Neural cell (in vitro differentiated cells): Measurements from ENCODE around the gene ATP12A. TPM values are rescaled to one million over a fixed set of nuclear protein-coding genes. Genes with fewer than 3 reads are reported as not detected.
"Not testable (repeated sequence)": the region's sequence is repeated elsewhere in the genome, so short reads cannot be mapped to it uniquely, and the experiment has no call there.

Source experiments
- H2AFZ ChIP-seq: fragments of 200-600, 300-800 bp; sonication (generic), shearing (Covaris generic); 2 replicates; pipeline ENCODE4 v1.6.0; 2014; ENCODE audit warnings: low read depth, mild to moderate bottlenecking, antibody characterized with exemption, low read length, moderate library complexity
- H3F3A ChIP-seq: fragments of 200-600 bp; shearing (Covaris generic); 2 replicates; pipeline ENCODE4 v1.6.1; 2016; ENCODE audit warnings: mild to moderate bottlenecking, moderate library complexity, mixed read lengths, antibody characterized with exemption, low read length; ENCODE audit not compliant: insufficient read depth, poor library complexity, severe bottlenecking
- H3K27ac ChIP-seq: fragments of 200-600, 300-800 bp; sonication (generic), shearing (Covaris generic); 2 replicates; pipeline ENCODE4 v1.5.1; 2014; ENCODE audit warnings: mild to moderate bottlenecking, low read length, moderate library complexity
- H3K27me3 ChIP-seq: fragments of 300-800, 200-600 bp; sonication (generic), shearing (Covaris generic); 2 replicates; pipeline ENCODE4 v1.6.0; 2014; ENCODE audit warnings: mild to moderate bottlenecking, low read depth, low read length, moderate library complexity; ENCODE audit not compliant: insufficient read depth
- H3K36me3 ChIP-seq: fragments of 300-800, 200-600 bp; sonication (generic), shearing (Covaris generic); 2 replicates; pipeline ENCODE4 v1.5.1; 2014; ENCODE audit warnings: mild to moderate bottlenecking, antibody characterized with exemption, low read length, moderate library complexity; ENCODE audit not compliant: insufficient read depth
- H3K4me2 ChIP-seq: fragments of 300-800, 200-600 bp; sonication (generic), shearing (Covaris generic); 2 replicates; pipeline ENCODE4 v1.6.0; 2014; ENCODE audit warnings: mild to moderate bottlenecking, low read length
- H3K4me3 ChIP-seq: fragments of 300-800, 200-600 bp; sonication (generic), shearing (Covaris generic); 2 replicates; pipeline ENCODE4 v1.5.1; 2014; ENCODE audit warnings: mild to moderate bottlenecking, low read length, moderate library complexity
- H3K79me2 ChIP-seq: fragments of 200-600 bp; shearing (Covaris generic); replicated peaks from 2 replicates; pipeline ENCODE4 v1.6.0; 2014; ENCODE audit warnings: mild to moderate bottlenecking, low read length, moderate library complexity; ENCODE audit not compliant: insufficient read depth
- H3K9ac ChIP-seq: fragments of 300-800, 200-600 bp; sonication (generic), shearing (Covaris generic); 2 replicates; pipeline ENCODE4 v1.6.1; 2016; ENCODE audit warnings: mild to moderate bottlenecking, low read length, mixed read lengths
- H3K9me2 ChIP-seq: fragments of 200-600 bp; shearing (Covaris generic); 2 replicates; pipeline ENCODE4 v1.6.1; 2016; ENCODE audit warnings: mild to moderate bottlenecking, low read length, mixed read lengths; ENCODE audit not compliant: insufficient read depth
- H3K9me3 ChIP-seq: fragments of 200-600, 300-800 bp; sonication (generic), shearing (Covaris generic); 2 replicates; pipeline ENCODE4 v1.6.1; 2016; ENCODE audit warnings: mild to moderate bottlenecking, mixed run types, low read length, moderate library complexity, mixed read lengths
- H4K20me1 ChIP-seq: fragments of 200-600 bp; shearing (Covaris generic); 2 replicates; pipeline ENCODE4 v1.6.1; 2016; ENCODE audit warnings: mild to moderate bottlenecking, mixed run types; ENCODE audit not compliant: insufficient read depth
- CTCF ChIP-seq: fragments of 450-650 bp; IDR thresholded peaks from 2 replicates; pipeline ENCODE4 v1.5.1; 2014; ENCODE audit warnings: antibody characterized with exemption, mild to moderate bottlenecking, moderate library complexity; ENCODE audit not compliant: poor library complexity, severe bottlenecking
- EP300 ChIP-seq: fragments of 450-650 bp; conservative IDR thresholded peaks from 2 replicates; pipeline ENCODE4 v1.6.1; 2014; ENCODE audit warnings: antibody characterized with exemption, mild to moderate bottlenecking, moderate library complexity; ENCODE audit not compliant: poor library complexity, severe bottlenecking
- EZH2 ChIP-seq: fragments of 200-600, 300-800 bp; shearing (Covaris generic), sonication (generic); IDR thresholded peaks from 2 replicates; pipeline ENCODE4 v1.6.1; 2014; ENCODE audit warnings: antibody characterized with exemption, low read length, borderline replicate concordance, mild to moderate bottlenecking; ENCODE audit not compliant: insufficient read depth, poor library complexity, severe bottlenecking
- MXI1 ChIP-seq: fragments of 450-650 bp; conservative IDR thresholded peaks from 2 replicates; pipeline ENCODE4 v1.6.1; 2014; ENCODE audit warnings: antibody characterized with exemption, mild to moderate bottlenecking; ENCODE audit not compliant: poor library complexity, severe bottlenecking
- RAD21 ChIP-seq: fragments of 450-650 bp; conservative IDR thresholded peaks from 2 replicates; pipeline ENCODE4 v1.6.1; 2014; ENCODE audit warnings: antibody characterized with exemption, mild to moderate bottlenecking, moderate library complexity
- REST ChIP-seq: IDR thresholded peaks from 2 replicates; pipeline ENCODE4 v1.6.1; 2012; ENCODE audit warnings: borderline replicate concordance
- SMC3 ChIP-seq: fragments of 450-650 bp; conservative IDR thresholded peaks from 2 replicates; pipeline ENCODE4 v1.6.1; 2014; ENCODE audit warnings: antibody characterized with exemption, mild to moderate bottlenecking, moderate library complexity; ENCODE audit not compliant: poor library complexity
- polyA plus RNA-seq: library from polyadenylated mRNA; depleted of rRNA; stranded (reverse); fragments of >200 nt; gene quantifications from 2 replicates; pipeline ENCODE4 v1.2.3, GENCODE V29; 2014

Gene ATP12A
- polyA plus RNA-seq, 1 donor from 2014 or later, result not detected

- no peak overlapping the region for H3K4me2 ChIP-seq
- H4K20me1 ChIP-seq, result no peaks in the 10 kb centered on the region
- no peak overlapping the region for H3K9ac ChIP-seq
- no peak overlapping the region for H3K27ac ChIP-seq
- no peaks in the 10 kb centered on the region for H3K27me3 ChIP-seq
- H3K4me3 ChIP-seq, result no peak overlapping the region
- no peak overlapping the region for H2AFZ ChIP-seq
- no peaks in the 10 kb centered on the region for H3K9me3 ChIP-seq
- H3K9me2 ChIP-seq, result no peaks in the 10 kb centered on the region
- H3F3A ChIP-seq, result no peaks in the 10 kb centered on the region
- no peaks in the 10 kb centered on the region for H3K36me3 ChIP-seq
- no peaks in the 10 kb centered on the region for H3K79me2 ChIP-seq
- TF ChIP-seq REST (no peak), RAD21 (peak; percentile 57), CTCF (peak; percentile 66), MXI1 (no peak), EP300 (no peak), EZH2 (no peak), SMC3 (peak; percentile 50)
Measured at GRCh38 chr13:24727731-24728601, 47.8 kb downstream of the ATP12A start.

- H3K36me3 ChIP-seq, H3K4me3 ChIP-seq, H3K27ac ChIP-seq, H3K27me3 ChIP-seq, H4K20me1 ChIP-seq, H2AFZ ChIP-seq, H3K9me3 ChIP-seq, H3K9ac ChIP-seq, H3K4me2 ChIP-seq, H3K79me2 ChIP-seq, H3F3A ChIP-seq, H3K9me2 ChIP-seq: not testable (repeated sequence)
Measured at GRCh38 chr13:24730873-24731567, 50.8 kb downstream of the ATP12A start.
